Activated effector memory CD4-positive, alpha-beta T cell treated with anti-CD3 and anti-CD28 coated beads, Interleukin-2, amount 50 U/mL, for 16 hours (primary cell): ENCODE data around the gene TNFRSF21.
"Not testable (repeated sequence)": the region's sequence is repeated elsewhere in the genome, so short reads cannot be mapped to it uniquely, and the experiment has no call there.

Experiments
- DNase-seq: peaks from one replicate; pipeline ENCODE4 v3.0.0-alpha.2; 2020

The TNFRSF21 gene

DNA sequence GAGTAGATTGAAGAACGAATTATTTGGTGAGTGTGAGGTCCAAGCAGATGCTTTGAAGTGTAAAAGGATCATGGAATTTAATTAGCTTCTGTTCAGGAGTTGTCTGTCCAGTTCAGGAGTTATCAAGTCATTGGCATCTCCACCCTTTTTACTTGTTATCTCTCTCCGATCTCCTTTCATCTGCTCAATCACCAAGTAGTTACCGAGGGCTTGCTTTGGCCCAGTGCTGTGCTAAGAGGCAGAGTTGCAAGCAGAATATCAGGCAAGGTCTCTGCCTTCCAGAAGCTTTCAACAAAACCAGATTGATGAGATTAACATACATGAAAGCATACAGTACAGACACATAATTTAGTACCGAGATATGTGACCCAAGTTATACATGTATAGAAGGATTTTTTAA lies 10.2 kb upstream of the TNFRSF21 start:
- no peak for DNase-seq

DNA sequence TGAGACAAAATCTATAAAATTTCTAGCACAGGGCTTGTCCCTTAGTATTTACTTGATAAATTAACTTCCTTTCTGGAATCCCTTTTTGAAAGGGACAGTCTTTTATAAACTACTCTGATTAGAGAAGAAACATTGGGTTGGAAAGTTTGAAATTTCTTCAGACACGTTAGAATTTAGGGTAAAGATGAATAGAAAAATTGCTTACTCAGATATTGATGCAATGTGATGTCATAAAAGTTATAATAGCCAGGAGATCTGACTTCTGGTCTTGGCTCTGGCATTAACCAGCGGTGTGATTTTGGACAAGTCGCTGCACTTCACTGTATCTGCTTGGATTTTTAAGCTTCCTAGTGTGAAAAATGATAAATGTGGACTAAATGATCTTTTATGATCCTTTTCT lies 9.7 kb upstream of the TNFRSF21 start:
- DNase-seq = no peak

- DNase-seq = no peak
Observed at GRCh38 chr6:47318236-47318989, 8.7 kb upstream of the TNFRSF21 start.

GRCh38 chr6:47315181-47315580 lies 5.5 kb upstream of the TNFRSF21 start:
- not testable (repeated sequence) for DNase-seq

DNA sequence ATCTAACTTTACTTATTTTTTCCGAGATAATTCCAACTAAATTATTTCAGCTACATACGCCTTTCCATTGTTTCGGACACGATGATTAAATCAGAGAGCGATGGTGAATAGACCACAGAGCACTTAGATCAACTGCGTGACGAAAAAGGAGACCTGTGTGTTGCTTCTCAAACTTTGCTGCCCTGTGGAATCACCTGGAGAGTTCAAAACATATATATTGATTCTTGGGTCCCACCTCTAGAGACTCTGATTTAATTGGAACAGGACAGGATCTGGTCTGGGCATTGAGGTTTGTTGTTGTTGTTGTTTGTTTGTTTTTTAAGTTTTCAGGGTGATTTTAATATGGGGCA lies 401 bp upstream of the TNFRSF21 start:
- no peak for DNase-seq

DNA sequence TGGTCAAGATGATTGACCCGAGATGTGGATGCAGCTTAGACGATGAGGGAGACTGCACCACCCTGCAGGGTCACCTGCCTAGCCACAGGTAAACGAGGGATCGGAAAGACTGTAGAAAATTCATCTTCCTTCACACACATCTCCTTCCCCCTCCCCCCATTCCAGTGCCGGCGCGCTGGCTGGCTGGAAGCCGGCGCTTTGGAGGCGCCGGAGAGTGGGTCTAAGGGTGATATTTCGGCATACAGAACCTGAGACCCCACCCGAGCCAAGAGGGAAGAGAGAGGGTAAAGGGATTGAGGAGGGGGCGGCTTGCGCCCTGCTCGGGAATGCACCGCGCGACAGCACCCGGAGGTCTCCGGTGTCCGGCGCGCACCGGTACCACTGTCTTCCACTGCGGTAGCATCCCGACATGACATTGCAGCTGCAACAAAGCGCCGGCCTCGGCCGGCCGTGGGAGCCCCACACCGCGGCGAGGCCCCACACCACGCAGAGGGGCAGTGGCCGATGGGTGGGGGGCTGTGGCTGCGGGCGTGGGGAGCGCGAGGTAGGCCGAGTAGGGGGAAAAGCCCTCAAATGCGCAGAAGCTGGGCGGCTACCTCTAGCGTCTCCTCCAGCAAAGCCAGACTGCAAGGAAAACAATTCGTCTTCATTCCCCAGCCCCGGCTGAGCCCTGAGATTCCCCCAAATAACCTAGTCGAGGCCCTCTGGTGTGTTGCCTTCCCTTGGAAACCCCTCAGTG lies 984 bp downstream of the TNFRSF21 start:
- DNase-seq = no peak

GRCh38 chr6:47308198-47308517 lies 1.5 kb downstream of the TNFRSF21 start:
- DNase-seq = no peak

DNA sequence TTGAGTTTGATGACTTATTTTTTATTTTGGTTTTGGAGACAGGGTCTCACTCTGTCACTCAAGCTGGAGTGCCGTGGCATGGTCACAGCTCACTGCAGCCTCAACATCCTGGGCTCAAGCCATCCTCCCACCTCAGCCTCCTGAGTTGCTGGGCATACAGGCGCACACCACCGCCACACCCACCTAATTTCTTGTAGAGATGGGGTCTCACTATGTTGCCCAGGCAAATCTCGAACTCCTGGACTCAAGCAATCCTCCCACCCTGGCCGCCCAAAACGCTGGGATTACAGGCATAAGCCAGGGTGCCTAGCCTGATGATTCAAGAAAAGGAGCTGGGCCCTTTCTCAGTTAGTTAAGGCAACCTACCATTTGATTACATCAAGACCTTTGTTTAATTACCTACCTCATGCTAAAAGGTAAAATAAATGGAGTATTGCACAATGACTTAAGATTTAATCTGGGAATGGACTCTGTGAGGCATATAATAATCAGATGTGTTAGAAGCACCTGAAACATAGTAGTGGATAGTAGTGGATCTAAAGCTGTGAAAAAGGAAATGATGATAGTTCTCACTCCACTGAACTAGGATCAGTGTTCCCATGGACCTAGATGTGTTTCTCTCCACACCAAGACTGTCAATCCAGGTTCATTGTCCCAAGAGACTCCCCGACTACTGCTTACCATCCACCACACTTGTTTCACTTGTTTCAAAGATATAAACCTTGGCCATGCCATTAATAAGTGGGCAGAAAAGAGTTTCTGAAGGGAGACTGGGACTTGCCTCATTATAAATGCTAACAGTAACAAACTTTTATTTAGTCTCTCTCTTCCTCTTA lies 2.1 kb downstream of the TNFRSF21 start:
- DNase-seq = no peak

DNA sequence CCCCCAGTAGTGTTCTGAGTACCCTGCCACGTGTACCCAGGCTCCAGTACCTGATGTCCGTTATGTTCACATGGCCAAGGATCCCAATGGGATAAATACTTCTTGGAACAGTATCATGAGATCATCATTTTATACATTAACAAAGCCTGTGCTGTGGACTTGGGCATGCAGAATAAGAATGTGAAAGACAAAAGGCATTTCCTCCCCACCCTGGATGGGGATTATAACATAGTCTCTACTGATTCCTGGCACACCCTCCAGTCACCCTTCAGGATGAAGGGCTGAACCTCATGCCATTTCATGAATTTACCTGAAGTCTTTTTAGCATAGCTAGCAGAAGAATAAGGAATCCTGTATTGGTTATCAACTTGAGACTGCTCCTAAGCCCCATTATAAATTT lies 2.8 kb downstream of the TNFRSF21 start:
- no peak for DNase-seq

DNA sequence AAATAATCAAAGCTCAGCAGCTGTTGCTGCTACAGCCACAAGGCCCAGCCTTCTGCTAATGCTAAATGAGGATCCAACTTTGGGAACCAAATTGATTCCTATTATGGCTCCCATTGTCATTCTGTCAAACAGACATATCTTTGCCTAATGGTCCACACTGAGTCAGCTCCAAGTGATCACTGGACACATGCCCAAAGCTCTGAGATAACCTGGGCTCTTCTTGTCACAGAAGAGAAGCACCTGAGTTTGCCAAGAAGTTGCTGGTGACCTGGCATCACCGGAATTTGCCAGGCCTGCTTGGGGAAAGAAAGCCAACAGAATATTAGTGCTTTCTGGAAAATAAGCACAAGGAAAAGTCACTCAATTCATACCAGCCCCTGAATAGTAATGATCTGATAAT lies 5.8 kb downstream of the TNFRSF21 start:
- DNase-seq = no peak

GRCh38 chr6:47303342-47303741 lies 6.4 kb downstream of the TNFRSF21 start:
- DNase-seq = no peak

- DNase-seq = no peak
Observed at GRCh38 chr6:47302043-47302442, 7.7 kb downstream of the TNFRSF21 start.

DNA sequence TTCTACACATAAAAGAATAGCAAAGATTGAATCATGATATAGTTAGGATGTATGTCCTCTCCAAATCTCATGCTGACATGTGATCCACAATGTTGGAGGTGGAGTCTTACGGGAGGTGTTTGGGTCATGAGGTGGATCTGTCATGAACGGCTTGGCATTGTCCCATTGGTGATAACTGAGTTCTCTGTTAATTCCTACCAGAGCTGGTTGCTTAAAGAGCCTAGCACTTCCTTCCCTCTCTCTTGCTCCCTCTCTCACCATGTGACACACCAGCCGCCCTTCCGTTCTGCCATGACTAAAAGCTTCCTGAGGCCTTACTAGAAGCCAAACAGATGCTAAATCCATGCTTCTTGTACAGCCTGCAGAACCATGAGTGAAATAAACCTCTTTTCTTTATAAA lies 8.3 kb downstream of the TNFRSF21 start:
- no peak for DNase-seq

GRCh38 chr6:47300417-47300816 lies 9.3 kb downstream of the TNFRSF21 start:
- no peak for DNase-seq

- no peak for DNase-seq
Observed at GRCh38 chr6:47299965-47300364, 9.7 kb downstream of the TNFRSF21 start.

DNA sequence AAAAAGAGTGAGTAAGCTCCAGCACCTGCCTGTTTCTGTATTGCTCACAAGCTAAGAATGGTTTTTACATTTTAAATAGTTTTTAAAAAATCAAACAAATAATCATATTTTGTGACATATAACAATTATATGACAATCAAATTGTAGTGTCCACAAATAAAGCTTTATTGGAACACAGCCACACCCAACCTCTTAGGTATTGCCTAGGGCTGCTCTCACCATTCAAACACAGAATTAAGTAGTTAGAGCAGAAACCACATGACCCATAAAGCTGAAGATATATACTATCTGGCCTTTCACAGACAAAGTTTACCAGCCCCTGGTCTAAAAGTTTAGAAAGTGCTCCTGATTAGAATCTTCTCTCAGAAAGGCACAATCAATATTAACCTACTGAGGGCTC lies 11.2 kb downstream of the TNFRSF21 start:
- no peak for DNase-seq

DNA sequence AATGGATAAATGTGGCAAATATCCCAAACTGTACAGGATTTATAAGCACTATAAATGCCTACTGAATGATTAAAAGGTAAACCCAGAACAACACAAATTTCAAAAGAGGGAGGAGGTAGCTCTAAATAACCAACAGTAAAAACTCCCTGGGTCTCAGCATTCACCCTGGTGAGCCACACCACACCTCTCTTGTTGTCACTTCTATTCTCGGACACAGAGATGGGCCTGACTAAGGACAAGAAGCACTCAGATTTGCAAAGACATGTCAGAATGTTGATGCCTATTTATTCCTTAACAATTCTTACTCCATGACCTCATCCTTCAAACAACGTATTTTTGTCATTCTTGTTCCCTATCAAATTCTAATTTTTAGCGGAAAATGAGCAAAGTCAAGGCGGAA lies 14.7 kb downstream of the TNFRSF21 start:
- DNase-seq = no peak

- no peak for DNase-seq
Observed at GRCh38 chr6:47292944-47293343, 16.8 kb downstream of the TNFRSF21 start.

DNA sequence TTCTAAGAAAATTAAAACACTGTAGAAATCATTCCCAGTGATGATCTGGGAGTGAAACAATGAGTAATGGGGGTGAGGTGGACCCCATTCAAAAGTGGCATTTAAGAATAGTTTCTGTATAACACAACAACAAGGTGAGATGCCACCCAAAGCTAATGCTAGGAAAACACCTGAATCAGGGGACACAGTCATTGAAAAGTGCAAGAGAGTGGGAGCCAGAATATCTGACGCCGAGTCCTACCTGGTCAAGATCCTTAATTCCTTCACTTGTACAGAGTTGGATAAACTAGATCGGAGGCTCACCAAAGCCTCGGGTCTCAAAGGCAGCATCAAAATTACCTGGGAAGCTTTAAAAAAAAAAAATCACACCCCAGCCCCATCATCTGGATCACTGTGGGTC lies 17.7 kb downstream of the TNFRSF21 start:
- no peak for DNase-seq

GRCh38 chr6:47290124-47290834 lies 19.4 kb downstream of the TNFRSF21 start:
- DNase-seq = no peak

- DNase-seq = no peak
Observed at GRCh38 chr6:47288267-47289090, 21.2 kb downstream of the TNFRSF21 start.

GRCh38 chr6:47286301-47286700 lies 23.4 kb downstream of the TNFRSF21 start:
- no peak for DNase-seq
